Renal pelvis (tissue), 12 donors: Measurements from ENCODE around the gene SLC4A3. TPM values are rescaled to one million over a fixed set of nuclear protein-coding genes. Genes with fewer than 3 reads are reported as not detected.

Experiments used
- DNase-seq: peaks from one replicate; pipeline ENCODE4 v3.0.0-alpha.2; 2013
- long read RNA-seq, 16 experiments: transcript quantifications; one replicate each; lab custom pipeline, GENCODE V29; 2026
- polyA plus RNA-seq, 3 donors: library from polyadenylated mRNA; unstranded; fragments of 120-200 nt; gene quantifications; one replicate each; pipeline ENCODE4 v1.2.1, GENCODE V29; 2013; ENCODE audit not compliant: insufficient read length in 3 of 3

Gene SLC4A3, protein sequence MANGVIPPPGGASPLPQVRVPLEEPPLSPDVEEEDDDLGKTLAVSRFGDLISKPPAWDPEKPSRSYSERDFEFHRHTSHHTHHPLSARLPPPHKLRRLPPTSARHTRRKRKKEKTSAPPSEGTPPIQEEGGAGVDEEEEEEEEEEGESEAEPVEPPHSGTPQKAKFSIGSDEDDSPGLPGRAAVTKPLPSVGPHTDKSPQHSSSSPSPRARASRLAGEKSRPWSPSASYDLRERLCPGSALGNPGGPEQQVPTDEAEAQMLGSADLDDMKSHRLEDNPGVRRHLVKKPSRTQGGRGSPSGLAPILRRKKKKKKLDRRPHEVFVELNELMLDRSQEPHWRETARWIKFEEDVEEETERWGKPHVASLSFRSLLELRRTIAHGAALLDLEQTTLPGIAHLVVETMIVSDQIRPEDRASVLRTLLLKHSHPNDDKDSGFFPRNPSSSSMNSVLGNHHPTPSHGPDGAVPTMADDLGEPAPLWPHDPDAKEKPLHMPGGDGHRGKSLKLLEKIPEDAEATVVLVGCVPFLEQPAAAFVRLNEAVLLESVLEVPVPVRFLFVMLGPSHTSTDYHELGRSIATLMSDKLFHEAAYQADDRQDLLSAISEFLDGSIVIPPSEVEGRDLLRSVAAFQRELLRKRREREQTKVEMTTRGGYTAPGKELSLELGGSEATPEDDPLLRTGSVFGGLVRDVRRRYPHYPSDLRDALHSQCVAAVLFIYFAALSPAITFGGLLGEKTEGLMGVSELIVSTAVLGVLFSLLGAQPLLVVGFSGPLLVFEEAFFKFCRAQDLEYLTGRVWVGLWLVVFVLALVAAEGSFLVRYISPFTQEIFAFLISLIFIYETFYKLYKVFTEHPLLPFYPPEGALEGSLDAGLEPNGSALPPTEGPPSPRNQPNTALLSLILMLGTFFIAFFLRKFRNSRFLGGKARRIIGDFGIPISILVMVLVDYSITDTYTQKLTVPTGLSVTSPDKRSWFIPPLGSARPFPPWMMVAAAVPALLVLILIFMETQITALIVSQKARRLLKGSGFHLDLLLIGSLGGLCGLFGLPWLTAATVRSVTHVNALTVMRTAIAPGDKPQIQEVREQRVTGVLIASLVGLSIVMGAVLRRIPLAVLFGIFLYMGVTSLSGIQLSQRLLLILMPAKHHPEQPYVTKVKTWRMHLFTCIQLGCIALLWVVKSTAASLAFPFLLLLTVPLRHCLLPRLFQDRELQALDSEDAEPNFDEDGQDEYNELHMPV
- 10 to 100 TPM in 1 of 3 donors, 1 to 10 TPM in 2; 9.5 to 13.5 (median 9.7) TPM for polyA plus RNA-seq
- long read RNA-seq, donor 1: 0 reads
- long read RNA-seq, donor 2: 0 reads
- long read RNA-seq, donor 3: 0 reads
- long read RNA-seq, donor 4: 0 reads
- long read RNA-seq, donor 5: 0 reads
- long read RNA-seq, donor 6: 0 reads
- long read RNA-seq, donor 7: 0 reads
- long read RNA-seq, donor 8: 0 reads
- long read RNA-seq, donor 9: 0 reads
- long read RNA-seq, donor 10: 0 reads
- long read RNA-seq, donor 11: 0 reads
- long read RNA-seq, donor 12: 0 reads
- long read RNA-seq, donor 13: 0 reads
- long read RNA-seq, donor 14: 0 reads
- long read RNA-seq, donor 15: 0 reads
- long read RNA-seq, donor 16: 0 reads

DNA sequence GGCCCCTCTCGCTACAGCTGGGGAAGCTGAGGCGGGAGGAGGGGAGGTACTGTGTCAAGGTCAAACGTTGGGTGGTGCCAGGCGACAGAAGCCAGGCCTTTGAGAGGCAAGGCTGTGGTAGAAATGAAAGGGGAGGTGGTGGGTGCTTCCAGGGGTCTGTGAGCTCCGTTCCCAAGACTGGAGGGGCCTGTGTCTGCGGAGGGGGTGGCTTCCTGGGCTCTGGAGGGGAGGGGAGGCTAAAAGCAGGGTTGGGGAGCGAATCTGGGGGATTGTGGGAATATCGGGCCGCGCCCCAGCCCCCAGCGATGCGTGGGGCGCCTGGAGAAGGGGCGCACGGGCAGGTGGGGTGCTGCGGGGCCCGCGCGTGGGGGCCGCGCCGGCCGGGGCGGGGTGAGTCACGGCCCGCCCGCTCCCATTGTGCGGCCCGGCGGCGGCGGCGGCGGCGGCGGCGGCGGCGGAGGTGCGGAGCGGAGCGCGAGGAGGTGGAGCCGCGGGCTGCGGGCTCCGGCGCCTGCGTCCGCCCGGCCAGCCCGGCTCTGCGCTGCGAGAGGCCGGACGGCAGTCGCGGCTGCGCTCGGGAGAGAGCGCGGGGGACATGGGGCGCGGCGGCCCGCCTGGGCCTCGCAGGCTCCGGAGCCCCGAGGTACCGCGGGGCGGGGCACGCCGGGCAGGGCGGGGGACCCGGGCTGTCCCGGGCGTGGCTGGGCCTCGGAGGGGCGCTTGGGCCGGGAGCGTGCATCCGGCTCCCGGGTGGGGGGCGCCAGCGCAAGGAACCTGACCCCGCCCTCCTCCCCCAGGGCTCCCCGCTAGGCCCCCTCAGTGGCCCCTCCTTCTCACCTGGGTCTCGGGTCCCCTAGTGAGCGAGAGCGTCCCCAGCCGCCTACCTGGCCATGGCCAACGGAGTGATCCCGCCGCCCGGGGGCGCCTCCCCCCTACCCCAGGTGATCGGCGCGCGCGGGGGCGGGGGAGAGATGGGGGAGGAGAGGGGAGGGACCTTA, at the start of gene SLC4A3:
TSS of gene SLC4A3 (plus strand) at position 528 of the 998 bp plus-strand sequence. CDS start at position 891, 363 bp downstream.
- DNase-seq: no peak

DNA sequence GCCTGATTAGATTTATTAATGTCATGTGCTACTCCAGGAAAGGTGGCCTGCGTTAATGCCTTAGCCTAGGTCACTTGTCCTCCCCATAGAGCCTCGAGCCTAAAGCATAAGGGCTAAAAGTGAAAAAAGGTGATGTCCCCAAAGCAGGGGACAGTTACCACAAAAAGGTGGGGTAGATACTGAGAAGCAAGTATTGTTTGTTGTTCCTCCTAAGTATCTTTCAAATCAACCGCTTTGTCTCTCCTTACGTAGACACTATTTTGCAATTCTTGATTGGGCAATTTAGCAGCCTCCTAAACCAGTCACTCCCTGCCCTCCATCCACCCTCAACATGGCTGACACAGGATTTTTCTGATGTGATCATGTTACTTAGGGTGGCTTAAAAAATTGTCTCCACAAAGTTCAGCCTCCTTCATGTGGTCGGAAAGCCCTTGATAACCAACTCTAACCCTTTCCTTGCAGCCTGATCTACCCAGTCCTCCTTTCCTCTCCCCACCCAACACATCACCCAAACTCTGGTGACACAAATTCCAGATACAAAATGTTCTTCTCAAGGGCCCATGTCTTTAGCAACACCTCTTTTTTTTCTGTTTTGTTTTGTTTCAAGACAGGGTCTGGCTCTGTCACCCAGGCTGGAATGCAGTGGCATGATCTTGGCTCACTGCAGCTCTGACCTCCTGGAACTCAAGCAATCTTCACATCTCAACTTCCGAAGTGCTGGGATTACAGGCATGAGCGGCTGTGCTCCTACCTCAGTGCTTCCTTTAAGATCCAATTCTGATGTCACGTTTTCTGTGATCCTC, 48.4 kb upstream of the SLC4A3 start:
- DNase-seq: no peak

DNA sequence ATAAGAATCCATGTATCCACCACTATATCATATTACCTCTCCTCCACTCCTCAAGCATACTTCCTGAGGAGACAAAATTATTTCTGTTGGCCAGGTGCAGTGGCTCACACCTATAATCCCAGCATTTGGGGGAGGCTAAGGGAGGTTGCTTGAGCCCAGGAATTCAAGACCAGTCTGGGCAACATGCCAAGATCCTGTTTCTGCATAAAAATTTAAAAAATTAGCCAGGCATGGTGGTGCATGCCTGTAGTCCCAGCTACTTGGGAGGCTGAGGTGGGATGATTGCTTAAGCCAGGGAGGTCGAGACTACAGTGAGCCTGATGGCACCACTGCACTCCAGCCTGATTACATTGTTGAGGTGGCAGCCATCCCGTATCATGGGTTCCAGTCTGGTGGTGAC, 46.1 kb upstream of the SLC4A3 start:
- DNase-seq: no peak

DNA sequence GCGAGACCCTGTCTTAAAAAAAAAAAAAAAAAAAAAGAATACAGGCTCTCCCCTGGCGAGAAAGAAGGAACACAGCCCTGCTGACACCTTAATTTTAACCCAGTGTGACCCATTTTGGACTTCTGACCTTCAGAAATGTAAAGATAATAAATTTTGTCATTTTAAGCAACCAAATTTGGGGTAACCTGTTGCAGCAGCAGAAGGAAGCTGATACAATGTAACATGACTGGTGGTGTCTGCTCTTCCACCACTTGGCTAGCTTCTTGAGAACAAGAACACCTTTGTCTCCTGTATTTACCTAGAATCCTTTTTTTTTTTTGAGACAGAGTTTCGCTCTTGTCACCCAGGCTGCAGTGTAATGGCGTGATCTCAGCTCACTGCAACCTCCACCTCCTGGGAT, 36.3 kb upstream of the SLC4A3 start:
- no peak for DNase-seq

DNA sequence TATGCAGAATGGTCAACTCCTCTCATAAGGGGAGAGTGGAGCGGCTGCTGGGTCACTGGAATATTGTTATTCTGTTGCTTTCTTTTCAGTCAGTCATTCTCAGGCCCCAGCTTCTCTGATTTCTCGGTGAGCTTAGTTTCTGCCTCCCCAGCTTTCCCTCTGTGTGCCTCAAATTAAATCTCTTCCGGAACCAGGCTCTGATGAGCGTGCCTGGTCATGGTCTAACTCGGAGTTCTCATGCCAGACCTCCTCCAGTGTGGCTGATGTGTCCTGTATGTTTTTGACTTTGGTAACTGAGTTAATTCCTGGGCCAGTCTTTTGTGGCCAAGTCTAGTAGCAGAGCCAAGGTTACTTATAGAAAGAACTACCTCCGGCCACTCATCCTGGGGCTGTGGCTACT, 34.7 kb upstream of the SLC4A3 start:
- DNase-seq: no peak

DNA sequence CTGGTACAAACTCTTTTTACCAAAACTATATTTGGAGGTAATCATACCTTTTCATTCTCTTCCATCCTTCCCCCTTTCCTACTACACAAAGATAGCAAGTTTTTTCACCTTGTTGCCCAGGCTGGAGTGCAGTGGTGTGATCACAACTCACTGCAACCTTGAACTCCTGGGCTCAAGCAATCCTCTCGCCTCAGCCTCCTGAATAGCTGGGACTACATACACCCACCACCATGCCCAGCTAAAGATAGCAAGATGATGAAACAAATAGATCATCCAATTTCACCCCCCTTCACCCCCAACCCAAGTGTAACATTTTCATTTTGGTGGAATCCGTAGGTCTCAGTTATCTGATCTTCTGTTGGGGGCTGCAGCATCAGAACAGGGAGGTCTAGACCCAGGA, 34.3 kb upstream of the SLC4A3 start:
- DNase-seq: no peak

DNA sequence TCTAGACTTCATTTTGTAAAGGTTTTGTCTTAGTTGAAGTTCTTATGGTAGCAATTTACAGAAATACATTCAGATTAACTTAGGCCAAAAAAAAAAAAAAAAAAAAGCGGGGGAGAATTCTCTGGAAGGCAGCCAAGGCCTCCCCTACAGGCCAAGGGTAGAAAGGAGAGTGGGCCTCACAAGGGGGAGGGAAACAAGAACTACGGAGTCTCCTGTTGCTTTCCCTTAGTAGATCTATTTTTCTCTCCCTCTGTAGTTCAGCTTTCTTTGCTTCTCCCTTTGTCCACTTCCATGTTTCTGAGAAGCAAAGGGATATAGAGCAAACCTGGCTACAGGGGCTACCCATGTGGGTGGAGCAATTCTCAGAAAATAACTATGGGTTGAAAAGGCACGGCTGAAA, 32.2 kb upstream of the SLC4A3 start:
- DNase-seq: no peak

DNA sequence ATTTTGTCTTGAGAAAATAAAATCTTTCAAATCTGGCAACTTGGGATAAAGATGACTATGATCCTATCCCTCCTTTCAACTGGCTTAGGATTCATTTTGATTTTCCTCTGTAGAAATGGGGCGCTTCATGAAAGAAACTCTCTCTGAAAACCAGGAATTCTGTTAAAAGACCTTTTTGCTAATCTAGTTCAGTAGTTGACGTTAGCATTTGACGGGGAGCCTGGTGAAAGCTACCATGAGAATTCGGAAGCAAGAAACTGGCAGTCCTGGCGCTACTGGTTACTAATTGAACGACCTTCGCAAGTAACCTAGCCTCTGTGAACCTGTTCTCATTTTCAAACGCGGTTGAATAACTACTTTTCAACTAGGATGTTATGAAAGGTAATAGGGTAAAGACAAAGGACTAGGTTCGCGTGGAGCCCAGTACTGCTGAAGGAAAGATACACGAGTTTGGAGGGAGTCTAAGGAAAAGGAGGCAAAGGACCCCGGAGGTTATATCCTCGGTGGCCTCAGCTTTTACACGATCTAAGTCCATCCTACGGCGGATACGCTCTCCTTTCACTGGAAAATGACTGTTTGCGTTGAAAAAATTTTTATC, 30.4 kb upstream of the SLC4A3 start:
- DNase-seq: no peak

DNA sequence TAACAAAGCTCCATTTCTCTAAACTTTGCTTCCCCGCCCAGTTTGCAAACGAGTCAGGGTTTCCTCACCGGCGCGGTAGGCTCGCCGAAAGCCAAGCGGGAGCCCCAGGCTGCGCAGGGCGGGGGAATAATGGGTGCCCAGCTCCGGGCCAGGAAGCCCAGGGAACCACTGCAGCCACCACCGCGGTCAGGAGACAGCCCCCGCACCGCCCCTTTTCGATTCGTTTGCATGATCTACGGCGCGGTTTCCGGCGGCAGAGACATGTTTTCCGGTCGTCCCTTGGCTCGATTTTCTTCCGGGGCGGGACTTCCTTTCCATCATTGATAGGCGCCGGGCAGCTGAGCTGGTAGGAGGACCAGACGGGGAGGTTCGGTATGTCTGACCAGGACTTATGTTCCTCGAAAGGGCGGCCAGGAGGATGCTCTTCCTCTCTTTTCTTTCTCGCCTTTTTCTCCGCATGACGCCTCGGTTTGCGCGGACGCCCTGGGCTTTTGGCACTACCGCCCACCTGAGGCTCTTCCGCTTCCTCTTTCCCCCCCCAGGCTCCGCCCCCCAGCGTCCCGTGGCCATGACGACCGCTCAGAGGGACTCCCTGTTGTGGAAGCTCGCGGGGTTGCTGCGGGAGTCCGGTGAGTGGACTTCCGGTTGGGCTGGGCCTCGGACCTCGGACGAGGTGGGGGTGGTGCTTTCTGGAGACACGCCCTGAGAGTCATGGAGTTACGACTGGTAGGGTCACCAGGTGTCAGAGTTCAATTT, 29.7 kb upstream of the SLC4A3 start, which contains the start of gene STK11IP:
TSS of gene STK11IP (plus strand) at position 306 of the 756 bp plus-strand sequence. CDS start at position 569, 263 bp downstream.
- DNase-seq: peak; percentile 98

DNA sequence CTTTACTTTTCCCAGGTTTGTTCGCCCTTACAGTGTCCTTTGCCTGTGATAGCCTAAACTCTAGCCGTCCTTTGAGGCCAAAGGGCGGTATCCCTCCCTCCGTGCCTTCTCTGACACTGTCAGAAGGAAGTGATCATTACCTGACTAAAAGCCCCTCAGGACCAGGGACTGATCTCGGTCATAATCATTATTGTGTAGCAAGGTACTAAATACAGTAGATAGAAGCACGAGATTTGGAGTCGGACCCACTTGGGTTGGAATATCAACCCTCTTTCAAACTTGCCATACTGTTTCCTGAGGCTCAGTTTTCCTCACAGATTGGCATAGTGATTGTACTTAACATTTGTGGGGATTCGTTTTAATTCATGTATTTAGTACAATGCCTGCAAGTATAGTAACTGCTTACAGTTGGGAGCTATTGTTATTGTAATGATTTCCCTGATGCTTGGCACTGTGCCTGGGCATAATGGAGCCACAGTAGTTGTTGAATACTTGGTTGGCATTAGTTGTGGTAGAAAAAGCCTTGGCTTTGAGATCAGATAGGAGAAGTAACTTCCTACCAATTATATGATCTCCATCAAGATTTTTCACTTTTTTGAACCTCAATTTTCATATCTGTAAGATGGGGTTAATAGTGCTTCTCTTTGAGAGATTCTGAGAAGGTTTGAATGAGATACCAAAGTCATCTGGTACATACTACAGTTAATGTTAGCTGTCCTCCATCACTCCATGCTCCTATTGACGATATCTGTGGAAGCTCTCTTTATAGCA, 28.9 kb upstream of the SLC4A3 start:
- no peak for DNase-seq

DNA sequence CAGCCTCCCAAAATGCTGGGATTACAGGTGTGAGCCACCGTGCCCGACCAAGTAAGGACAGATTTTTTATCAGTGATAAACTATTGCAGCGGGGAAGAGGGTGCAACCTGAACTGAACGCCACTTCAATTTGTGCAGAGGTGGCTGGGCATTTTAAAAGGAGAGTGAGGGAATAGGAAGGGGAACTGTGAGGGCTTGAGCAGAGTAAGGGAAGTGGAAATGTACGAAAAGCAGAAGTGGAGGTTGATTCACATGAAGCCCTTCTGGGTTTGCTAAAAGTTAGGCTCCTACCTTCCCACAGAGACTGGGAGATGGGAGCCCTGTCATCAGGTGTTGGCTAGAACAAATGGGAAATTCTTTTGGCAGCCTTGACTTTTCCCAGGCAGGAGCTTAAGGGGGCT, 23.7 kb upstream of the SLC4A3 start:
- DNase-seq: no peak

DNA sequence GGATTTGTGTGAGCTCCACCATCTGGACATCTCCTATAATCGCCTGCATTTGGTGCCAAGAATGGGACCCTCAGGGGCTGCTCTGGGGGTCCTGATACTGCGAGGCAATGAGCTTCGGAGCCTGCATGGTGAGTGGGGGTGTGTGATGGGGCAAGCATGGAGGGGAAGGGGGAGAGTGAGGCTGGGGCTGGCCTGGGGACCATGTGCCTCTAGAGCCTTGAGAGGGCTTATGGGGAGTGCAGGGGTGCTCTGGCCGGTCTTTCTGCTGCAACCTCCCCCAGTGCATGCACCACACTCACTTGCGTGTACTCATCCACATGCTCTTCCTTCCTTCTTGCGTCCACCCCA, 21.8 kb upstream of the SLC4A3 start:
- DNase-seq: no peak

DNA sequence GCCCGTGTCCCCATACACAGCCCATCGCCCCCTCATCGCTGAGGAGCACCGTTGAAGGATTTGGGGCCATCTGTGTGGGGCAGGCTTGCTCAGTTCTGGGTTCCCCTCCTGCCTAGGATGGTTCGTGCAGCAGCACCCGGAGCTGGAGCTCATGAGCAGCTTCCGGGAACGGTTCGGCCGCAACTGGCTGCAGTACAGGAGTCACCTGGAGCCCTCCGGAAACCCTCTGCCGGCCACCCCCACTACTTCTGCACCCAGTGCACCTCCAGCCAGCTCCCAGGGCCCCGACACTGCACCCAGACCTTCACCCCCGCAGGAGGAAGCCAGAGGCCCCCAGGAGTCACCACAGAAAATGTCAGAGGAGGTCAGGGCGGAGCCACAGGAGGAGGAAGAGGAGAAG, 19.5 kb upstream of the SLC4A3 start:
- no peak for DNase-seq

DNA sequence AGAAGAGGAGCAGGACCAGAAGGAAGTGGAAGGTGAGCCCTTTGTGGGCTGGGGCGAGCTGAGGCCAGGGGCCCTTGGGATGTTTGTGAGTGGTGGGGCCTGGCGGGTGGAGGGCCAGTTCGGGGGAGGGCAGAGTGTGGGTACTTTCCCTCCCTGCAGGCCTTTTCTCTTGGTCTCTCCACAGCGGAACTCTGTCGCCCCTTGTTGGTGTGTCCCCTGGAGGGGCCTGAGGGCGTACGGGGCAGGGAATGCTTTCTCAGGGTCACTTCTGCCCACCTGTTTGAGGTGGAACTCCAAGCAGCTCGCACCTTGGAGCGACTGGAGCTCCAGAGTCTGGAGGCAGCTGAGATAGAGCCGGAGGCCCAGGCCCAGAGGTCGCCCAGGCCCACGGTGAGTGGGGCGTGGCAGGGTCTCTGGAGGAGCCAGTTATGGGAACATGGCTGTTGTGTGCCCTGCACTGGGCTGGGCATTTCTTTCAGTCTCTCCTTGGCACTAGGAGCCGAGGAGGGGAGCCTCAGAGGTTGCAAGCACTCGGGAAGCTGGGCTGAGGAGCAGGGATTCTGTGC, 18.9 kb upstream of the SLC4A3 start:
- no peak for DNase-seq

DNA sequence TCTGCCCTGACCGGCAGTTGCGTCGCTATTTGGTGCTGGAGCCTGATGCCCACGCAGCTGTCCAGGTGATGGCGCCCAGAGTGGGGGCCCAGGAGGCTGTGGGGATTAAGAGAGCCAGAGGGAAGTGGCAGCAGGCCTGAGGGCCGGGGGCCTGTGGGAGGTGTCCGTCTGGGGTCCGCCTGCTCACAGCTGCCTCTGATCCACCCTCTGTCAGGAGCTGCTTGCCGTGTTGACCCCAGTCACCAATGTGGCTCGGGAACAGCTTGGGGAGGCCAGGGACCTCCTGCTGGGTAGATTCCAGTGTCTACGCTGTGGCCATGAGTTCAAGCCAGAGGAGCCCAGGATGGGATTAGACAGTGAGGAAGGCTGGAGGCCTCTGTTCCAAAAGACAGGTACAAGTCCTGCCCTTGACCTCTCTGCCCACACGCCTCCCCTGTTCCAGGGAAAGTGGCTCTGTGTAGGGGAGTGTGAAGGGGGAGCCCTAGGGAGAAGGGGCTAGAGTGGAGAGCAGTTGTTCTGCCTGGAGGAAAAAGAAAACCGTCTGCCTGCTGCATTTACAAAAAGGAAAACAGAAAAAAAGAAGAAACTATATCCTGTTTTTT, 18.2 kb upstream of the SLC4A3 start:
- DNase-seq: no peak

DNA sequence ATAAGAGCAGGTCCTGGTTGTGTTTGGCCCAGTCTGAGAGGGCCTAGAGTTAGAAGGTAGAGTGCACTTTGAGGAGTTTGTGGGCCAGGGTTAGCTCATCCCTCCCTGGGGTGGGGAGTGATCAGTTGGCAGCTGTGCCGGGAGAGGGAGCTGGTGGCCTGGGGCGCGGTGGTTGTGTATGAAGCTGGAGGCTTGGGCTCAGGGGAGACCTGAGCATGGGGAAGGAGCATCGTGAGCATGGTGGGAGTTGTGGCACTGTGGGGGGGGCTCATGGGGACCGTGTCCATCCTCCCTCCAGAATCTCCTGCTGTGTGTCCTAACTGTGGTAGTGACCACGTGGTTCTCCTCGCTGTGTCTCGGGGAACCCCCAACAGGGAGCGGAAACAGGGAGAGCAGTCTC, 16.1 kb upstream of the SLC4A3 start:
- no peak for DNase-seq
